GM12878 (cell line): ENCODE results near the gene CCL20. TPM values are rescaled to one million over a fixed set of nuclear protein-coding genes. Genes with fewer than 3 reads are reported as not detected.

Experiments
- ATF7 ChIP-seq: fragments of 450-650 bp; IDR thresholded peaks from 2 replicates; pipeline ENCODE4 v1.6.1; 2016; ENCODE audit warnings: low read depth, mild to moderate bottlenecking
- BACH1 ChIP-seq: fragments of 450-650 bp; IDR thresholded peaks from 2 replicates; pipeline ENCODE4 v1.6.1; 2017; ENCODE audit warnings: mild to moderate bottlenecking, borderline replicate concordance
- BCL11A ChIP-seq: IDR thresholded peaks from 2 replicates; pipeline ENCODE4 v1.6.1; 2011; ENCODE audit warnings: low read depth, low read length
- BHLHE40 ChIP-seq, 2 experiments: fragments of 450-650 bp in 1 of 2; IDR thresholded peaks; 2 replicates each; pipeline ENCODE4 v1.6.1; 2011 to 2017; ENCODE audit warnings: low read depth in 2 of 2, borderline replicate concordance in 1 of 2, improper control_type of control experiment in 1 of 2, low read length in 1 of 2, mild to moderate bottlenecking in 1 of 2
- CREM ChIP-seq: IDR thresholded peaks from 2 replicates; pipeline ENCODE4 v1.6.1; 2014; ENCODE audit warnings: antibody characterized with exemption, low read depth
- IKZF1 ChIP-seq: fragments of 450-650 bp; conservative IDR thresholded peaks from 2 replicates; pipeline ENCODE4 v1.6.1; 2017; ENCODE audit warnings: antibody characterized with exemption, mild to moderate bottlenecking
- IKZF2 ChIP-seq, 2 experiments: fragments of 450-650 bp; IDR thresholded peaks; 2 replicates each; pipeline ENCODE4 v1.6.1; 2017; ENCODE audit warnings: mild to moderate bottlenecking in 2 of 2, moderate library complexity in 2 of 2
- IRF4 ChIP-seq: IDR thresholded peaks from 2 replicates; pipeline ENCODE4 v1.6.1; 2011; ENCODE audit warnings: low read depth, low read length
- NBN ChIP-seq: fragments of 450-650 bp; IDR thresholded peaks from 2 replicates; pipeline ENCODE4 v1.6.1; 2016
- NR2F1 ChIP-seq: fragments of 450-650 bp; conservative IDR thresholded peaks from 2 replicates; pipeline ENCODE4 v1.6.1; 2017; ENCODE audit warnings: mild to moderate bottlenecking
- PAX8 ChIP-seq: fragments of 450-650 bp; IDR thresholded peaks from 2 replicates; pipeline ENCODE4 v1.6.1; 2017; ENCODE audit warnings: mild to moderate bottlenecking, moderate library complexity
- PKNOX1 ChIP-seq: fragments of 450-650 bp; IDR thresholded peaks from 2 replicates; pipeline ENCODE4 v1.6.1; 2016; ENCODE audit warnings: mild to moderate bottlenecking
- POLR2AphosphoS2 ChIP-seq: IDR thresholded peaks from 2 replicates; pipeline ENCODE4 v1.6.1; 2011; ENCODE audit warnings: low read depth, mild to moderate bottlenecking, low read length, improper control_type of control experiment, moderate library complexity
- RUNX3 ChIP-seq: IDR thresholded peaks from 2 replicates; pipeline ENCODE4 v1.6.1; 2012; ENCODE audit warnings: low read length, inconsistent platforms
- SPI1 ChIP-seq: IDR thresholded peaks from 2 replicates; pipeline ENCODE4 v1.6.1; 2011; ENCODE audit warnings: low read depth, mild to moderate bottlenecking, low read length, moderate library complexity, borderline replicate concordance; ENCODE audit not compliant: insufficient read depth
- STAT1 ChIP-seq: fragments of 450-650 bp; conservative IDR thresholded peaks from 2 replicates; pipeline ENCODE4 v1.6.1; 2014; ENCODE audit warnings: antibody characterized with exemption, mild to moderate bottlenecking
- YY1 ChIP-seq: IDR thresholded peaks from 2 replicates; pipeline ENCODE4 v1.6.1; 2011; ENCODE audit warnings: low read depth, mild to moderate bottlenecking, low read length
- ZNF217 ChIP-seq: fragments of 450-650 bp; IDR thresholded peaks from 2 replicates; pipeline ENCODE4 v1.6.1; 2017; ENCODE audit warnings: antibody characterized with exemption, mild to moderate bottlenecking
- ZNF622 ChIP-seq: fragments of 450-650 bp; IDR thresholded peaks from 2 replicates; pipeline ENCODE4 v1.6.1; 2017; ENCODE audit warnings: mild to moderate bottlenecking, inconsistent platforms
- polyA plus RNA-seq, 11 experiments: library from polyadenylated mRNA; depleted of rRNA in 4 of 11; unstranded in 6 of 11; stranded (reverse) in 5 of 11; fragments of >200 nt; fragmentation: Nextera tagmentation in 4 of 11; fragmentation: Illumina TruSeq in 1 of 11; extraction: Ambion mirVana in 4 of 11; extraction: Trizol in 1 of 11; gene quantifications; 1 replicate in 1 of 11; 2 replicates in 10 of 11; pipeline versions ENCODE4 v1.2.1 to v1.2.3, GENCODE V29; 2011 to 2016; ENCODE audit warnings: inconsistent platforms in 2 of 11, missing spikeins in 2 of 11, low read depth in 1 of 11
- total RNA-seq, 4 experiments: library from RNA; depleted of rRNA in 3 of 4; stranded (reverse); fragments of >200 nt in 3 of 4; fragmentation: Illumina TruSeq in 1 of 4; extraction: Trizol in 1 of 4; gene quantifications; 2 replicates each; pipeline versions ENCODE4 v1.2.1 to v1.2.3, GENCODE V29; 2013 to 2021
- TF ChIP-seq, protein P1 (sequence below): fragments of 450-650 bp; IDR thresholded peaks from 2 replicates; pipeline ENCODE4 v1.6.1; 2017; ENCODE audit warnings: mild to moderate bottlenecking, moderate library complexity
- TF ChIP-seq, protein P2 (sequence below): IDR thresholded peaks from 2 replicates; pipeline ENCODE4 v1.6.1; 2012; ENCODE audit warnings: low read depth, low read length, improper control_type of control experiment
- TF ChIP-seq, protein P3 (sequence below): IDR thresholded peaks from 2 replicates; pipeline ENCODE4 v1.6.1; 2012; ENCODE audit warnings: low read length, inconsistent platforms
- TF ChIP-seq, protein P4 (sequence below): fragments of 450-650 bp; IDR thresholded peaks from 2 replicates; pipeline ENCODE4 v1.6.1; 2016; ENCODE audit warnings: mild to moderate bottlenecking

The CCL20 gene
- total and polyA plus RNA-seq, 10 of the 15 experiments (the other 5 are each of a cell fraction or from before 2014, with no cell fraction given), result 5.5 to 35.7 (median 15.6) TPM

- TF ChIP-seq, protein P1, sequence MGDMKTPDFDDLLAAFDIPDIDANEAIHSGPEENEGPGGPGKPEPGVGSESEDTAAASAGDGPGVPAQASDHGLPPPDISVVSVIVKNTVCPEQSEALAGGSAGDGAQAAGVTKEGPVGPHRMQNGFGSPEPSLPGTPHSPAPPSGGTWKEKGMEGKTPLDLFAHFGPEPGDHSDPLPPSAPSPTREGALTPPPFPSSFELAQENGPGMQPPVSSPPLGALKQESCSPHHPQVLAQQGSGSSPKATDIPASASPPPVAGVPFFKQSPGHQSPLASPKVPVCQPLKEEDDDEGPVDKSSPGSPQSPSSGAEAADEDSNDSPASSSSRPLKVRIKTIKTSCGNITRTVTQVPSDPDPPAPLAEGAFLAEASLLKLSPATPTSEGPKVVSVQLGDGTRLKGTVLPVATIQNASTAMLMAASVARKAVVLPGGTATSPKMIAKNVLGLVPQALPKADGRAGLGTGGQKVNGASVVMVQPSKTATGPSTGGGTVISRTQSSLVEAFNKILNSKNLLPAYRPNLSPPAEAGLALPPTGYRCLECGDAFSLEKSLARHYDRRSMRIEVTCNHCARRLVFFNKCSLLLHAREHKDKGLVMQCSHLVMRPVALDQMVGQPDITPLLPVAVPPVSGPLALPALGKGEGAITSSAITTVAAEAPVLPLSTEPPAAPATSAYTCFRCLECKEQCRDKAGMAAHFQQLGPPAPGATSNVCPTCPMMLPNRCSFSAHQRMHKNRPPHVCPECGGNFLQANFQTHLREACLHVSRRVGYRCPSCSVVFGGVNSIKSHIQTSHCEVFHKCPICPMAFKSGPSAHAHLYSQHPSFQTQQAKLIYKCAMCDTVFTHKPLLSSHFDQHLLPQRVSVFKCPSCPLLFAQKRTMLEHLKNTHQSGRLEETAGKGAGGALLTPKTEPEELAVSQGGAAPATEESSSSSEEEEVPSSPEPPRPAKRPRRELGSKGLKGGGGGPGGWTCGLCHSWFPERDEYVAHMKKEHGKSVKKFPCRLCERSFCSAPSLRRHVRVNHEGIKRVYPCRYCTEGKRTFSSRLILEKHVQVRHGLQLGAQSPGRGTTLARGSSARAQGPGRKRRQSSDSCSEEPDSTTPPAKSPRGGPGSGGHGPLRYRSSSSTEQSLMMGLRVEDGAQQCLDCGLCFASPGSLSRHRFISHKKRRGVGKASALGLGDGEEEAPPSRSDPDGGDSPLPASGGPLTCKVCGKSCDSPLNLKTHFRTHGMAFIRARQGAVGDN, result peak; percentile 72
- peak in 1 of 2 experiments; percentile 61; a peak in 2 of 4 replicates for TF ChIP-seq BHLHE40 (IDR thresholded peaks at IDR 0.05; ENCODE audit: borderline replicate concordance in 1 of 2, low read depth in 2 of 2, low read length in 1 of 2)
- peak; percentile 71; the same call in 1 of the 2 replicates for TF ChIP-seq IRF4
- TF ChIP-seq PAX8, result no peak
- TF ChIP-seq STAT1, result no peak
- peak; percentile 35; the same call in 1 of the 2 replicates for TF ChIP-seq PKNOX1
- TF ChIP-seq RUNX3, result peak; percentile 93
- TF ChIP-seq NR2F1, result 0 out of 2 replicates have a peak, but pooled peaks have one; percentile 12
- peak; percentile 64 for TF ChIP-seq IKZF1
- no peak for TF ChIP-seq POLR2AphosphoS2
- peak; percentile 83 for TF ChIP-seq SPI1
- TF ChIP-seq ZNF622, result no peak
- TF ChIP-seq IKZF2 (IDR thresholded peaks at IDR 0.05), result peak; percentile 82 to 83
- TF ChIP-seq, protein P2, sequence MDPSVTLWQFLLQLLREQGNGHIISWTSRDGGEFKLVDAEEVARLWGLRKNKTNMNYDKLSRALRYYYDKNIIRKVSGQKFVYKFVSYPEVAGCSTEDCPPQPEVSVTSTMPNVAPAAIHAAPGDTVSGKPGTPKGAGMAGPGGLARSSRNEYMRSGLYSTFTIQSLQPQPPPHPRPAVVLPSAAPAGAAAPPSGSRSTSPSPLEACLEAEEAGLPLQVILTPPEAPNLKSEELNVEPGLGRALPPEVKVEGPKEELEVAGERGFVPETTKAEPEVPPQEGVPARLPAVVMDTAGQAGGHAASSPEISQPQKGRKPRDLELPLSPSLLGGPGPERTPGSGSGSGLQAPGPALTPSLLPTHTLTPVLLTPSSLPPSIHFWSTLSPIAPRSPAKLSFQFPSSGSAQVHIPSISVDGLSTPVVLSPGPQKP, result no peak
- peak; percentile 82; the same call in 1 of the 2 replicates for TF ChIP-seq NBN
- peak; percentile 59; the same call in 1 of the 2 replicates for TF ChIP-seq BACH1
- TF ChIP-seq, protein P3, sequence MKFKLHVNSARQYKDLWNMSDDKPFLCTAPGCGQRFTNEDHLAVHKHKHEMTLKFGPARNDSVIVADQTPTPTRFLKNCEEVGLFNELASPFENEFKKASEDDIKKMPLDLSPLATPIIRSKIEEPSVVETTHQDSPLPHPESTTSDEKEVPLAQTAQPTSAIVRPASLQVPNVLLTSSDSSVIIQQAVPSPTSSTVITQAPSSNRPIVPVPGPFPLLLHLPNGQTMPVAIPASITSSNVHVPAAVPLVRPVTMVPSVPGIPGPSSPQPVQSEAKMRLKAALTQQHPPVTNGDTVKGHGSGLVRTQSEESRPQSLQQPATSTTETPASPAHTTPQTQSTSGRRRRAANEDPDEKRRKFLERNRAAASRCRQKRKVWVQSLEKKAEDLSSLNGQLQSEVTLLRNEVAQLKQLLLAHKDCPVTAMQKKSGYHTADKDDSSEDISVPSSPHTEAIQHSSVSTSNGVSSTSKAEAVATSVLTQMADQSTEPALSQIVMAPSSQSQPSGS, result no peak
- TF ChIP-seq BCL11A, result peak; percentile 65
- TF ChIP-seq ZNF217, result no peak
- TF ChIP-seq ATF7, result peak; percentile 63
- TF ChIP-seq, protein P4, sequence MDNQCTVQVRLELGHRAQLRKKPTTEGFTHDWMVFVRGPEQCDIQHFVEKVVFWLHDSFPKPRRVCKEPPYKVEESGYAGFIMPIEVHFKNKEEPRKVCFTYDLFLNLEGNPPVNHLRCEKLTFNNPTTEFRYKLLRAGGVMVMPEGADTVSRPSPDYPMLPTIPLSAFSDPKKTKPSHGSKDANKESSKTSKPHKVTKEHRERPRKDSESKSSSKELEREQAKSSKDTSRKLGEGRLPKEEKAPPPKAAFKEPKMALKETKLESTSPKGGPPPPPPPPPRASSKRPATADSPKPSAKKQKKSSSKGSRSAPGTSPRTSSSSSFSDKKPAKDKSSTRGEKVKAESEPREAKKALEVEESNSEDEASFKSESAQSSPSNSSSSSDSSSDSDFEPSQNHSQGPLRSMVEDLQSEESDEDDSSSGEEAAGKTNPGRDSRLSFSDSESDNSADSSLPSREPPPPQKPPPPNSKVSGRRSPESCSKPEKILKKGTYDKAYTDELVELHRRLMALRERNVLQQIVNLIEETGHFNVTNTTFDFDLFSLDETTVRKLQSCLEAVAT, result peak; percentile 88
- peak; percentile 68; the same call in 1 of the 2 replicates for TF ChIP-seq CREM
- 0 out of 2 replicates have a peak, but pooled peaks have one; percentile 11 for TF ChIP-seq YY1
Observed at GRCh38 chr2:227783404-227784138, 30.1 kb upstream of the CCL20 start (continued).
